Right hindlimb (tissue), 1 donor: ENCODE data around the gene MPP3.
A peak's percentile ranks its signal among the peaks of the same experiment; 100 is the strongest.

ENCODE experiments used
- DNase-seq: peaks from one replicate; pipeline ENCODE4 v3.0.0-alpha.2; 2018

The MPP3 gene

GRCh38 chr17:43769859-43770258 is 63.1 kb downstream of the MPP3 start:
- DNase-seq: no peak

DNA sequence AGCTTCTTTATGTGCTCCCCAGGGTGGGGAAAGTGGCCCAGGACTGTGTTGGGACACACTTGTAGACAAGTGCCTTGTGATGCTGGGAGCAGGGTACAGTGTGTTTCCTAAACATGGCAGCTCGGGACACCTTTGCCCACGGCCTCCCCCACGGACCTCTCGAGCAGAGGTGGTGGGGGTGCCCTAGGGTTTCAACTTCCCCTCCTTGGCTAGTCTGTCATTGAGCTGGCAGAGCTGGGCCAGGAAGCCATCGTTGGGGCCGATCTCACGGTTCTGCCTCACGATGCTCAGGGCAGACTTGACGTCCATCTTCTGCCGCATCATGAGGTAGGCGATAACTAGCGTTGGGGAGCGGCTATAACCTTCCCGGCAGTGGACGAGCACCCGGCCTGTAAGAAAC is 63.5 kb downstream of the MPP3 start:
- DNase-seq: no peak

DNA sequence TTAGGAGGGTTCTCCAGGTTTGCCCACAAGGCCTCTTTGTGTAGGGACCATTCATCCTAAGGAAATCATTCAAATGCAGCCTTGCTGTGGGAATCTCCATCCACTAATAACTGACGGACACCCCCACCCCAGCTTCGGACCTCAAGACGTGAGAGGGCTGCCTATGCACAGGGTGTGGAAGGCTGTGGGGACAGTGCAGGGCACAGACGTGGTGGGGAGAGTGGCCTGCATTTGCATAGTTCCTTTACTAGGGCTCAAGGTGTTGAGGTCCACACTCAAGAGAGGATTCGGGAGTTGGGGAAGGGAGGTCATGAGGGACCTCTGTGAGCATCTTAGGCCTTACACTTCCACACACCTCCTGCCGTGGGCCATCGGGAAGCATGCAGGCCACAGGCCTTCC is 64.0 kb downstream of the MPP3 start:
- DNase-seq: no peak

DNA sequence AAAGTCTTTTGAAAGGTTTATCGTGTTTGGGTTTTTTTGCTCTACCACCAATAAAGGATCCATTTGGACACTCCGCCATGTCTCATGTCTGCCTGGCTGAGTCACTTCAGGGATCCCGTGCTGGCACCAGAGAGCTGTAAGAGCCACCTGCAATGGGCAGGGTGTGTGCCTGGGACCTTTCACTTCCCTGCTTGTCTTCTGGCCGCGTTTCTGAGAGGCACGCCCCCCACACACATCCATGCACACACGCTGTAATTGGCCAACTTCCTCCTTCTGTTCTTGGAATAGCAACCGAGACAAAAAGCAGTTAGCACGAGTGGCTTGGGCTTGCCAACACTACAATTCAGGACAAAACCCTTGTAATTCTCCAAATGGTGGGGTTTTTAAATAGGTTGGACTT is 64.6 kb downstream of the MPP3 start:
- no peak for DNase-seq

- DNase-seq: no peak
Observed at GRCh38 chr17:43767713-43768059, 65.3 kb downstream of the MPP3 start.

- no peak for DNase-seq
Observed at GRCh38 chr17:43767053-43767712, 65.8 kb downstream of the MPP3 start.

DNA sequence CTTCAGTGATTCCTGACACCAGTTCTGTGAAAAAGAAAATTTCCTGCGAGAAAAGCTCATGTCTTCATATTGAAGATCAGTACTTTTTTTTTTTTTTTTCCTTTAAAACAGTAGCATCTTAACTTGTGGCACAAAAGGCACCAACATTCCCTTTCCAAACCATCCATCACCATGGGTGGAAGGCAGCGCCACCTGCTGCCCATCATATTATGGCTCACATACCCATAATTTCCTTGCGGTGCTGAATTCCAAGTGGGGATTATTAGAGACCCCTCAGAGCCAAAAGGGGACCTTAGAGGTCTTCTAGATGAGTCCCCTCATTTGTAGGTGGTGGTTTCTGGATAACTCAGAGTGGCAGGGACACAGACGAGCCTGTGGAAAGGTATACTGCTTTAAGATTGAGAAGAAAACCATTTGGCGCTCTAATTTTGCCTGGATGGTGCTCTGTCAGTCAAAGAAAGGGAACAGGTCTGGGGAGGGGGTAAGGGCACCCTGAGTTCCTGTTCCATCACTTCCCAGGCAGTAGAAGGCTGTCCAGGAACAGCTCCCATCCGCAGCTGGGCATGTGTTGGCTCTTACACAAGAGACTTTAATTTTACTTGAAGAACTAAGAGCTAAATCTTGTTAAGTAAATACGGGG is 66.4 kb downstream of the MPP3 start:
- no peak for DNase-seq

- peak; percentile 93 for DNase-seq
Observed at GRCh38 chr17:43760254-43760852, 72.6 kb downstream of the MPP3 start.

DNA sequence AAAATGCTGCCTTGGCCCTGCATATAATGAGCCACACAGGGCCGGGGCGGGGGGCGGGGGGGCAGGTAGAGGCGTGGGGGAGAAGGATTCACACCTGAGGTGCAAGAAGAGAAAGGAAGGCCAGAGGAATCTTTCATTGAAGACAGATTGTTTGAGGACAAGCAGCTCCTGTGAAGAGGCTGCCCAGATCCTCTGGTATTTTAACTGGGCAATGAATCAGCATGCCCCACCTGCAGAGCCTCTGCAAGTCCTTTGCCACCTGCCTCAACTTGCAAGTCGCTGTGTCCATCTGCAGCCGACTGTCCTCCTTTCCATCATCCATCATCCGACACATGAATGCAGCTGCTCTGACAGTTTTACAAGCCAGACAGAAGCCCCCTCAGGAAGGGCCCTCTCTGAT is 73.1 kb downstream of the MPP3 start:
- DNase-seq: no peak

GRCh38 chr17:43758497-43759174 is 74.3 kb downstream of the MPP3 start, which contains the start of gene SOST:
Gene SOST (minus strand): TSS chr17:43758791. CDS start chr17:43758741, 50 bp downstream.
- DNase-seq: no peak

- DNase-seq: no peak
Observed at GRCh38 chr17:43758086-43758485, 74.9 kb downstream of the MPP3 start.

DNA sequence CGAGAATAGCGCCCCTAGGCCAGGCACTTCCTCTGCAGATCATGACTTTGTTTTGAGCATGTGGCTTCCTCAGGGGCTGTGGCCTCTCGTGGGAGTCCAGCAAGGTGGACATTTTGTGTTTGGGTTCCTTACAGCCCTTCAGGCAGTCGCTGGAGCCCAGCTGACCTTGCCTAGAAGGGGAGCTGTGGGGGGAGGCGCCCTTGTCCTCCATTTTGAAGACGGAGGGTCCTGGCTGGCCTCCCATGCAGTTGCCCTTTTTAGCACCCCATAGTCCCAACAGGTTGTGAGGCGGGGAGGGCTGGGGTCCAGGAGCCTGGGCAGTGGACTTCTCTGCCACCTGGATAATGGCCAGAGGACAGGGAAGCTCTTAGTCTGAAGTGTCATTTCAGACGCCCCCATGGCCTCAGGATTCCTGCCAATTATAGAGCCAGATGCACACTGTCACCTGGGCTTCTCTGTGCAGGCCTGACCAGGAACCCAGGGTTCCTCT is 75.7 kb downstream of the MPP3 start:
- no peak for DNase-seq

- DNase-seq: no peak
Observed at GRCh38 chr17:43756201-43756600, 76.7 kb downstream of the MPP3 start.

DNA sequence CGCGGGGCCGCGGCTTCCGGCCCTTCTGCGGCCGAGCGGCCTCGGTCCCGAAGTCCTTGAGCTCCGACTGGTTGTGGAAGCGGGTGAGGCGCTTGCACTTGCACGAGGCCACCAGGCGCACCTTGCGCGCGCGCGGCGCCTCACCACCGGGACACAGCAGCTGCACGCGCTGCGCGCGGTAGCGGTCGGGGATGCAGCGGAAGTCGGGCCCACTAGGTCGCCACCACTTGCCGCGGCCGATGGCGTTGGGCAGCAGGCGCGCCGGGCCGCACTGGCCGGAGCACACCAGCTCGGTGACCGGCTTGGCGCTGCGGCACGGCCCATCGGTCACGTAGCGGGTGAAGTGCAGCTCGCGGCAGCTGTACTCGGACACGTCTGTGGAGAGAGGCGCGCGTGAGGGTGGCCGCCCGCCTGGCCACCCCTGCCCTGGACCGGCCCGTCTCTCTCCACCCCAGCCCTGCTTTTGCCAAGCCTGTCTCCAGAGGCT is 77.5 kb downstream of the MPP3 start:
- DNase-seq: peak; percentile 57

- DNase-seq: no peak
Observed at GRCh38 chr17:43754947-43755346, 78.0 kb downstream of the MPP3 start.

DNA sequence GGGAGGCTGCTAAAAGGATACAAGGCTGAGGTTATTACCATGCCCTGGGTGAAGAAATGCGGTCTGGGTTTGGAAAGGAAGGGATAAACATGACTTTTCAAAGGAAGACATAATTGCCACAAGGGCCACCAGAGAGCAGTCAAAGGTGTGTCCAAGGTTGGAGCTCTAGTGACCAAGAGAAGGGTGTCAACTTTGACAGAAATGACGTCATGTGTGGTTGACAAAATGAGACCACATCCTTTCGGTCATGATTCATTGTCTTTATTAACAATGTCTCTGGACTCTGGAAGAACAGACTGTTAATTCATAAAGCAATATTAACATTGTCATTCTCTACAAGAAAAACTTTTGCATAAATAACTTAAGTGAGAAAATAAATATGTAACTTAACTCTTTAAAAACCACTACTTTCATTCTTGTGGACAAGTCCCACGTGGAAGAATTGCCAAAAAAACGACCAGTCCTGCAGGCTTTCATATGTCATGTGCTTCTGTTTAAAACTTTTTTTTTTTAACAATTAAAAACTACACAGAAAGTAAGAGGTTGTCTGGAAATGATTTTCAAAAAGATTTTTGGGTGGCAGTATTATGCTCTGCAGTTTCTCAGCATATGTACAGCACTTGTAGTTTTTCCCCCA is 79.3 kb downstream of the MPP3 start:
- no peak for DNase-seq
